CD4-positive, alpha-beta memory T cell (primary cell): ENCODE data around the gene GPAT2. TPM values are rescaled to one million over a fixed set of nuclear protein-coding genes. Genes with fewer than 3 reads are reported as not detected.
"Not testable (repeated sequence)": the region's sequence is repeated elsewhere in the genome, so short reads cannot be mapped to it uniquely, and the experiment has no call there.

Experiments
- CTCF ChIA-PET: fragments of 350-600 bp; sonication (Branson Sonifier 250); formaldehyde crosslinking; loops from one replicate; lab custom pipeline; 2021; ENCODE audit warnings: inconsistent platforms; ENCODE audit not compliant: partially characterized antibody; lab: Charles Lee
- POLR2A ChIA-PET: fragments of 350-600 bp; sonication (Branson Sonifier 250); formaldehyde crosslinking; loops from one replicate; lab custom pipeline; 2021; ENCODE audit not compliant: partially characterized antibody; lab: Charles Lee
- DNase-seq, 5 donors: peaks; one replicate each; pipeline versions ENCODE4 v3.0.0 to v3.0.0-alpha.2; 2020 to 2022; ENCODE audit warnings: mixed read lengths in 1 of 5
- H3K27ac ChIP-seq: one replicate; pipeline ENCODE4 v1.7.0; 2013; ENCODE audit warnings: low read depth, low read length
- H3K27me3 ChIP-seq: 2 replicates; pipeline ENCODE4 v1.7.0; 2013; ENCODE audit warnings: mild to moderate bottlenecking, low read length, moderate library complexity; ENCODE audit not compliant: insufficient read depth
- H3K36me3 ChIP-seq: 2 replicates; pipeline ENCODE4 v1.7.0; 2013; ENCODE audit warnings: mild to moderate bottlenecking, low read length, moderate library complexity; ENCODE audit not compliant: insufficient read depth
- H3K4me1 ChIP-seq: 2 replicates; pipeline ENCODE4 v1.7.0; 2013; ENCODE audit warnings: mild to moderate bottlenecking, low read length, moderate library complexity; ENCODE audit not compliant: insufficient read depth
- H3K4me3 ChIP-seq, 2 donors: one replicate each; pipeline ENCODE4 v1.7.0; 2013; ENCODE audit warnings: low read length in 2 of 2, mild to moderate bottlenecking in 1 of 2
- H3K9me3 ChIP-seq, 2 donors: one replicate each; pipeline ENCODE4 v1.7.0; 2013; ENCODE audit warnings: low read length in 2 of 2, control low read depth in 1 of 2; ENCODE audit not compliant: control insufficient read depth in 1 of 2
- H3K27ac Mint-ChIP-seq, 7 donors: one replicate each; pipeline ENCODE4 v1.8.0; 2020 to 2021; ENCODE audit warnings: mixed read lengths in 7 of 7, mild to moderate bottlenecking in 6 of 7, inconsistent platforms in 3 of 7, moderate library complexity in 3 of 7
- H3K27me3 Mint-ChIP-seq, 2 donors: one replicate each; pipeline ENCODE4 v1.8.0; 2020 to 2021; ENCODE audit warnings: mixed read lengths in 2 of 2
- H3K36me3 Mint-ChIP-seq, 2 donors: one replicate each; pipeline ENCODE4 v1.8.0; 2020 to 2021; ENCODE audit warnings: mixed read lengths in 2 of 2, inconsistent platforms in 1 of 2, mild to moderate bottlenecking in 1 of 2
- H3K4me1 Mint-ChIP-seq, 4 donors: one replicate each; pipeline ENCODE4 v1.8.0; 2020 to 2021; ENCODE audit warnings: mixed read lengths in 4 of 4, mild to moderate bottlenecking in 1 of 4
- H3K4me3 Mint-ChIP-seq, 8 donors: one replicate each; pipeline ENCODE4 v1.8.0; 2020 to 2021; ENCODE audit warnings: mixed read lengths in 8 of 8, mild to moderate bottlenecking in 7 of 8, moderate library complexity in 6 of 8, inconsistent platforms in 3 of 8
- H3K9me3 Mint-ChIP-seq, 8 donors: one replicate each; pipeline ENCODE4 v1.8.0; 2020 to 2021; ENCODE audit warnings: mixed read lengths in 8 of 8, mild to moderate bottlenecking in 5 of 8, inconsistent platforms in 3 of 8, moderate library complexity in 1 of 8
- intact Hi-C: fragments of 100-400 bp; cut with micrococcal nuclease; formaldehyde crosslinking; loops from one replicate; pipeline ENCODE4 v1.15.1; 2023
- polyA plus RNA-seq, 2 donors: library from polyadenylated mRNA; unstranded; fragments of 300-500 nt; fragmentation: Illumina TruSeq; gene quantifications; one replicate each; pipeline ENCODE4 v1.2.3, GENCODE V29; 2021
- total RNA-seq, 2 experiments: library from RNA; stranded (reverse); gene quantifications; one replicate each; pipeline ENCODE4 v1.2.3, GENCODE V29; 2021

The GPAT2 gene
- 1 to 10 TPM; 2.9 to 3.3 TPM for total RNA-seq
- polyA plus RNA-seq = 1 to 10 TPM; 3.6 to 6.3 TPM

GRCh38 chr2:96034792-96035191 is at the start of gene GPAT2:
Gene GPAT2, minus strand, starts transcription at chr2:96034916. Its CDS starts 2,557 bp downstream, at chr2:96032359.
- H3K36me3 Mint-ChIP-seq, DNase-seq, H3K27me3 ChIP-seq, H3K27me3 Mint-ChIP-seq, H3K4me1 Mint-ChIP-seq, H3K36me3 ChIP-seq, CTCF ChIA-PET, H3K27ac ChIP-seq, intact Hi-C loops, H3K9me3 Mint-ChIP-seq, H3K4me3 ChIP-seq, H3K9me3 ChIP-seq, H3K27ac Mint-ChIP-seq, POLR2A ChIA-PET, H3K4me3 Mint-ChIP-seq, H3K4me1 ChIP-seq: not testable (repeated sequence)

- Mint-ChIP-seq H3K4me1 (no peaks in the 10 kb centered on the region), H3K36me3 (no peaks in the 10 kb centered on the region), H3K27ac (peak overlapping the region in 3 of 7 donors; percentile 55 to 78 (median 57)), H3K27me3 (peaks cover 3 to 4% of the 10 kb centered on the region in 2 donors), H3K4me3 (no peak overlapping the region), H3K9me3 (peaks cover 0 to 4% (median 0%) of the 10 kb centered on the region in 8 donors)
- Histone ChIP-seq H3K27ac (no peak overlapping the region), H3K36me3 (no peaks in the 10 kb centered on the region), H3K27me3 (no peaks in the 10 kb centered on the region), H3K4me1 (no peaks in the 10 kb centered on the region), H3K4me3 (no peak overlapping the region), H3K9me3 (no peaks in the 10 kb centered on the region)
- DNase-seq = peak in 1 of 5 donors; percentile 9
- POLR2A ChIA-PET = no interaction called here
- intact Hi-C loops = no loop called here
- CTCF ChIA-PET = no interaction called here
Observed at GRCh38 chr2:96083989-96084857, 49.5 kb upstream of the GPAT2 start.

DNA sequence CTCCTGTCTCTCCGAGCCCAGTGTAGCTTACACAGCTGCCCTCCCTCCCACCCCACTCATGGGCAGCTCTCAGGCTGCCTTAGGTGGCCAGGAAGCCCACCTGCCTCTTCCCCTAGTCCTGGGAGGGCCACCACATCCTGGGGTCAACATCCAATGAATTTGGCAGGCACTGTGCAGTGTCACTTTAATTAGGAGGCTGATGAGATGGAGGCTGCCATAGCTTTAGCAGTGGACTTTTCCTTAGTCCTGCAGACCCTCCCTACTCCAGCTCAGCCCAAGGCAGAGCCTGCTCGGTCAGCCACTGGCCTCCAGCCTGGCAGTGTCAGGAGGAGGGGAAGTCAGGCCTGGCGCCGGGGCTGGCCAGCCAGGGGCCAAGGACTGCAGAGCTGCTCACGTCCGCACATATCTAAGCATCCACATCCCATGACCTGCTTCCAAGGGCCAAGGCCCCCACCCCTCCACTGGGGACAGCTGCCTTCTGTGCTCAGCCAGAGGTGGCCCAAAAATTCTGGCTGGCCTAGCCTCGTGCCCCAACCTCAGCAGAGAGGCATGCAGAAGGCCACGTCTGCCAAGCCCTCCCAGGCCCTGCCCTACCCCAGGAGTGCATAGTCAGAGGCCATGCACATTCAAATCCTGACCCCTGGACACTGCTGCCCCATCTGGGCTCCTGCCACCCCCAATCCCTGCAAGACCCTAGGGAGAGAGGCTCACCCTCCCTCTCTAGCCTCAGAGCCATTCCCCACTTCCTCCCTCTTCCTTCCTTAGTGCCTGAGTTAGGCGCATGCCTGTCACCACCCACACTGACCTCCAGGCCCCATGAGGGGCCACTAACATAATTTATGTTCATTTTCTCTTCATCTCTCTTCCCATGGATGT is 48.6 kb upstream of the GPAT2 start:
- Mint-ChIP-seq H3K36me3 (no peaks in the 10 kb centered on the region), H3K4me1 (no peaks in the 10 kb centered on the region), H3K9me3 (peaks cover 0 to 6% (median 0%) of the 10 kb centered on the region in 8 donors), H3K27ac (peak overlapping the region in 1 of 7 donors; percentile 78), H3K4me3 (no peak overlapping the region), H3K27me3 (peaks cover 3 to 4% of the 10 kb centered on the region in 2 donors)
- Histone ChIP-seq H3K4me1 (no peaks in the 10 kb centered on the region), H3K27me3 (no peaks in the 10 kb centered on the region), H3K36me3 (no peaks in the 10 kb centered on the region), H3K9me3 (no peaks in the 10 kb centered on the region), H3K27ac (no peak overlapping the region), H3K4me3 (no peak overlapping the region)
- intact Hi-C loops = no loop called here
- peak in 1 of 5 donors; percentile 25 for DNase-seq
- POLR2A ChIA-PET = no interaction called here
- CTCF ChIA-PET = no interaction called here

- Histone ChIP-seq H3K27me3 (no peaks in the 10 kb centered on the region), H3K4me1 (no peaks in the 10 kb centered on the region), H3K27ac (no peak overlapping the region), H3K9me3 (no peaks in the 10 kb centered on the region), H3K4me3 (no peak overlapping the region), H3K36me3 (no peaks in the 10 kb centered on the region)
- DNase-seq = peak in 1 of 5 donors; percentile 21
- ChIA-PET POLR2A (no interaction called here), CTCF (no interaction called here)
- Mint-ChIP-seq H3K27ac (no peak overlapping the region), H3K4me3 (no peak overlapping the region), H3K27me3 (peaks cover 4 to 5% of the 10 kb centered on the region in 2 donors), H3K36me3 (no peaks in the 10 kb centered on the region), H3K9me3 (peaks cover 0 to 6% (median 3%) of the 10 kb centered on the region in 8 donors), H3K4me1 (no peaks in the 10 kb centered on the region)
- intact Hi-C loops = no loop called here
Observed at GRCh38 chr2:96082211-96083063, 47.7 kb upstream of the GPAT2 start.

DNA sequence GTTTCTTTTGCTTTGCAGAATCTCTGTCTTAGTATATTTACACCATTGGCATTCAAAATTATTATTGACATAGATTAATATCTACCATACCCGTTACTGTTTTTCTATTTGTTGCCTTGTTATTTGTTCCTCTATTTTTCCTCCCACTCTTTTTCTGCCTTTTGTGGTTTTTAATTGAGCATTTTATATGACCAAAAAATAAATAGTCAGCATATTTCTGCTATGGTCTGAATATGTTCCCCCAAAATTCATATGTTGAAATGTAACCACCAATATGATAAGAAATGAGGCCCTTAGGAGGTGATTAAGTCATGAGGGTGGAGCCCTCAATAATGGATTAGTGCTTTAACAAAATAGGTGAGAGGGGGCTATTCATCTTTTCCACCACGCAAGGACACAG is 46.3 kb upstream of the GPAT2 start:
- Mint-ChIP-seq H3K36me3 (no peaks in the 10 kb centered on the region), H3K27ac (no peak overlapping the region), H3K4me1 (no peaks in the 10 kb centered on the region), H3K27me3 (peaks cover 2 to 5% of the 10 kb centered on the region in 2 donors), H3K4me3 (no peak overlapping the region), H3K9me3 (peaks cover 0 to 16% (median 6%) of the 10 kb centered on the region in 8 donors)
- ChIA-PET POLR2A (no interaction called here), CTCF (no interaction called here)
- Histone ChIP-seq H3K27ac (no peak overlapping the region), H3K4me3 (no peak overlapping the region), H3K27me3 (no peaks in the 10 kb centered on the region), H3K36me3 (no peaks in the 10 kb centered on the region), H3K4me1 (no peaks in the 10 kb centered on the region), H3K9me3 (no peaks in the 10 kb centered on the region)
- intact Hi-C loops = no loop called here
- no peak for DNase-seq

- Histone ChIP-seq H3K4me3 (no peak overlapping the region), H3K36me3 (no peaks in the 10 kb centered on the region), H3K27me3 (no peaks in the 10 kb centered on the region), H3K9me3 (no peaks in the 10 kb centered on the region), H3K4me1 (no peaks in the 10 kb centered on the region), H3K27ac (no peak overlapping the region)
- Mint-ChIP-seq H3K9me3 (peaks cover 0 to 28% (median 19%) of the 10 kb centered on the region in 8 donors), H3K4me1 (no peaks in the 10 kb centered on the region), H3K4me3 (no peak overlapping the region), H3K27ac (no peak overlapping the region), H3K36me3 (peaks cover 0 to 6% of the 10 kb centered on the region in 2 donors), H3K27me3 (peaks cover 1 to 2% of the 10 kb centered on the region in 2 donors)
- intact Hi-C loops = no loop called here
- ChIA-PET POLR2A (no interaction called here), CTCF (interaction anchor here (0.6 kb wide), 1 partner anchor 97 kb away, joined by 3 read pairs; no protein-coding TSS in a partner anchor)
- DNase-seq = no peak
Observed at GRCh38 chr2:96075199-96075771, 40.6 kb upstream of the GPAT2 start.
